Measurements from ENCODE around the gene ARHGEF7.
"Not testable (repeated sequence)": the region's sequence is repeated elsewhere in the genome, so short reads cannot be mapped to it uniquely, and the experiment has no call there.

The ARHGEF7 gene
- total RNA-seq: 82.7 to 113 reads per million in 2 donors

- DNase-seq: no peak
Measured at GRCh38 chr13:111115061-111115964, at the start of gene ARHGEF7. TSS of gene ARHGEF7 (plus strand) at chr13:111115310. CDS start at chr13:111115527, 217 bp downstream.

- no peak for DNase-seq
Measured at GRCh38 chr13:111065698-111066097, 49.4 kb upstream of the ARHGEF7 start.

GRCh38 chr13:111066544-111066943 lies 48.6 kb upstream of the ARHGEF7 start:
- no peak for DNase-seq

GRCh38 chr13:111068009-111068350 lies 47.1 kb upstream of the ARHGEF7 start:
- DNase-seq: no peak

GRCh38 chr13:111071120-111071519 lies 44.0 kb upstream of the ARHGEF7 start:
- not testable (repeated sequence) for DNase-seq

GRCh38 chr13:111071526-111071925 lies 43.6 kb upstream of the ARHGEF7 start:
- not testable (repeated sequence) for DNase-seq

GRCh38 chr13:111074826-111075225 lies 40.3 kb upstream of the ARHGEF7 start:
- no peak for DNase-seq

- DNase-seq: no peak
Measured at GRCh38 chr13:111076155-111077013, 38.7 kb upstream of the ARHGEF7 start.

- no peak for DNase-seq
Measured at GRCh38 chr13:111079375-111079774, 35.7 kb upstream of the ARHGEF7 start.

- no peak for DNase-seq
Measured at GRCh38 chr13:111080642-111081041, 34.5 kb upstream of the ARHGEF7 start.

- DNase-seq: no peak
Measured at GRCh38 chr13:111082240-111082639, 32.9 kb upstream of the ARHGEF7 start.

- not testable (repeated sequence) for DNase-seq
Measured at GRCh38 chr13:111082769-111083168, 32.3 kb upstream of the ARHGEF7 start.

- DNase-seq: not testable (repeated sequence)
Measured at GRCh38 chr13:111083693-111084092, 31.4 kb upstream of the ARHGEF7 start.

- no peak for DNase-seq
Measured at GRCh38 chr13:111090169-111090568, 24.9 kb upstream of the ARHGEF7 start.

- no peak for DNase-seq
Measured at GRCh38 chr13:111092685-111093084, 22.4 kb upstream of the ARHGEF7 start.

GRCh38 chr13:111093136-111093535 lies 22.0 kb upstream of the ARHGEF7 start:
- DNase-seq: no peak

GRCh38 chr13:111093634-111094033 lies 21.5 kb upstream of the ARHGEF7 start:
- DNase-seq: no peak

- DNase-seq: no peak
Measured at GRCh38 chr13:111095031-111095840, 19.9 kb upstream of the ARHGEF7 start.

- no peak for DNase-seq
Measured at GRCh38 chr13:111095911-111096501, 19.1 kb upstream of the ARHGEF7 start.

GRCh38 chr13:111099290-111099689 lies 15.8 kb upstream of the ARHGEF7 start:
- DNase-seq: no peak

- DNase-seq: no peak
Measured at GRCh38 chr13:111110054-111110453, 5.1 kb upstream of the ARHGEF7 start.

GRCh38 chr13:111111376-111111937 lies 3.7 kb upstream of the ARHGEF7 start:
- no peak for DNase-seq
